ENCODE data around the gene CHST3.

The CHST3 gene

DNA sequence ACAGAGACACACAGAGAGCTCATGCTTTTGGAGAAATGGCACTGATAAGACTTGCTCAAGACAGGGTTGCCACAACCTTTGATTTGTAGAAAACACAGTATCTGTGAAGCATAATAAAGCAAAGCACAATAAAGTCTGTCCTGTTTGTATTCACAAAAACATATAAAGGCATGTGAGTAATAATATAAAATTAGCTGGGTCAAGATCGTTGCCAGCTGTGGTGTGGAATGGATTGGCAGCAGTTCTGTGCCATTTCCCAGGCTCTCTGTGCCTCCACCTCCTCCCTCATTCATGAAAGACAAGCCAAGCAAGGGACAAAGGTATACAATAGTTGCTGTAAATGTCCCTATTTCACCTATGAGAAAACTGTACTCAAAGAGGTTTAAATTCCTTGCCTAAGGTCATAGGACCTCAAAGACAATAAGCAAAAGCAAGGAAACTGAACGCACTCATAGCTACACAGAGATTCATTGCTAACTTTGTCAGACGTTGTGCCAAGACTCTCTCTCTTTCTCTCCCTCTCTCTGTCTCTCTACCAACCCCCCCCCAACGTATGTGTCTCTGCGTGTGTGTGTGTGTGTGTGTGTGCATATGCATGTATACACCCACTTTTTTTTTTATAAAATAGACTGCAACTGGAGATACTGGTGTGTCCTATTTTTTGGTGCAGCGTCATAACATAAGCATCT, 31.8 kb downstream of the CHST3 start:
- no peak for DNase-seq

DNA sequence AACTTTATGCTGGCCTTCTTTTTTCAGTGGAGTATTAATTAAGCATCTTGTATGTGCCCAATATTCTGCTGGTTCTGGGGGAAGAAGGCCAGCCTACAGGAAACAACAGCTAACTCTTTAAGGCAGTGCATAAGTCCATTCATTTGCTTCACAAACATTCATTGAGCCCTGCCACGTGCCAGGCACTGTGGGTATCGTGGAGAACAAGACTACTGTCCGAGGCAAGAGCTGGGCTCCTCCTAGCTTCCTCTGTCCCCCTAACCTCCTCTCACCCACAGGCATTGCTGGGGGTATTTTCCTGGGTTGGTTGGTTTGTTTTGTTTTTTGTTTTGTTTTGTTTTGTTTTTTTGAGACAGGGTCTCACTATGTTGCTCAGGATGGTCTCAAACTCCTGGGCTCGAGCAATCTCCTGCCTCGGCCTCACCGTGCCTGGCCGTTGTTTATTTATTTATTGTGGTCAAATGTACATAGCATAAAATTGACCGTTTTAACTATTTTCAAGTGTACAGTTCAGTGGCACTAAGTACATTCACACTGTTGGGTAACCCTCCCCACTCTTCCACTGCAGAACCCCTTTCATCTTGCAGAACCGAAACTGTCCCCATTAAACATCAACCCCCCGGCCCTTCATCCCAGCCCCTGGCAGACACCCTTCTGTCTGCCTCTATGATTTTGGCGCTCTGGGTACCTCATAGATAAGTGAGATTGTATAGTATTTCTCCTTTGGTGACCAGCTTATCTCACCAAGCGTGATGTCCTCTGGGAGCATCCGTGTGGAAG, 32.6 kb downstream of the CHST3 start:
- DNase-seq = no peak

DNA sequence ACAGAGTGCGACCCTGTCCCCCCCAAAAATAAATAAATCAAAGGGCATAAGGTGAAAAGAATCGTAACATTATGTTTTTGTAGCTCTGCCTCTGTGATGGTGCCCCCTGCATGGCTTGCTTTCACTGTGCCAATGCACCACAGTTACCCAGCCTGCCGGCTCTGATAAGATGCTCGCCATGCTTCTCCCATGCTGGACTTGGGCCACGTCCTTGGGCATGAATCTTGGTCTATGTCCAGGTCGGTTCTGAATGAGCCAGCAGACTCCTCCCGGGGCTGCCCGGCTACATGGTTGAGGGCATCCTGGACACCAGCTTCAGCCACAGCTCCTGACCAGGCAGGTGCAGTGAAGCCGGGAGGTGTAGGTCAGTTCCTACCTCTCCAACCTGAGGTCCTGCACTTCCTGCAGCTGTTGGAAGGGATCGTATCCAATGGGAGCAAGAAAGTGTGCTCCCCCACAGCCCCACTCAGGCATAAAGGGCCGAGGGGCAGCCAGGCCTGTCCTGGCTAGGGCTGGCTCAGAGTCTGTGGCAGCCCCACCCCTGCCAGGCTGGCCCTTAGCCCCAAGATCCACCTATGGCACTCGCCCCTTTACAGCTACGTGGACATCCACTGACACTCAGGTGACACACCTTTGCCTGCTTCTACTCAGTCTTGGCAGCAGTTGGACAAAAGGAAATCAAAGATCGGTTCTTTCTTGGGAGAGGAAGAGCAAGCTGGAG, 34.1 kb downstream of the CHST3 start:
- DNase-seq = no peak

DNA sequence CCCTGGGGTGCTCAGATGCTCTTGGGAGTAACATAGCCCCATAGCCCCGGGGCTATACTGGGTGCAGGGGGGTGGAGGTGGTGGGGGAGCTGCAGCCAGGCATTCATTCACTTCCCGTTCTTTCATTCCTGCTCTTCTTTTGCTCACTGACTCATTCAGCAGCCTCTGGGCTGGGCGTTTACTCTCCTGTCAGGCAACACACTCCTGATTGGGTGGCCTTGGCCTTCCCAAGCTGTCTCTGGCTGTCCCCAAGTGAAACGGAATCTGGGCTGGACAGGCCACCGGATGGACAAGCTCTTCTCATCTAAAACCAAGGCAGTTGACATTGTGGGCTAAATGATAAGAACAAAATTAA, 34.6 kb downstream of the CHST3 start:
- DNase-seq = no peak

DNA sequence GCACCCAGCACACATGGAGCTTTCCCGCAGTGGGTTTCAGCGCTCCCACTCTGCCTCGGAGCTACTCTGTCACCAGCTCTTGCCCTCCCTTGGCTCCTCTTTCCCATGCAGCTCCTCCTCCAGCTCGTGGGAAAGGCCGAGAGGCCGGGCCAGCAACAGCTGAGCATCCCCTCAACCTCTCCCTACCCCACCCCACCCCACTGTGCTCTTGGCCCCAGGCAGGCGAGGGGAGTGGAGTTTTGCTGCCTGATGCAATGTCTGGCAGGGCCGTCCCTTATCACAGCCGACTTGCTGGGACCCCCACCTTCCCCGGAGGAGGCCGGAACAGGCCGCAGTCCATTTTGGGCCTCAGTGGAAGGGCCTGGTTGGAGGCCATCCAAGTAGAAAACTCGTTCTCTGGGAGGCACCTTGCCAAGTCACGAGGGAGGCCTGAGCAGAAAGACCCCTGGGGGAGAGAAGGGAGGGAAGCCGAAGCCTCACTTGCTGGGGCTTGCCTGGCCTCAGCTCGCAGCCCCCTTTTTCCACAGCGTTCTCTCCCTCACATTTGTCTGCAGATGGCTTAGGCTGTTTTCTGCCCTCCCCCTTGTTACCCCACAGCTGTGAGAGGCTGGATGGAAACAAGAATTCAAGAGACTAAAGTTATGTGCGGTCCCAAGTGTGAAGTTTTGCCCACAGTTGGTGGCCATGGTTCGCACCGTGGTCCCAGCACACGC, 35.3 kb downstream of the CHST3 start:
- no peak for DNase-seq

DNA sequence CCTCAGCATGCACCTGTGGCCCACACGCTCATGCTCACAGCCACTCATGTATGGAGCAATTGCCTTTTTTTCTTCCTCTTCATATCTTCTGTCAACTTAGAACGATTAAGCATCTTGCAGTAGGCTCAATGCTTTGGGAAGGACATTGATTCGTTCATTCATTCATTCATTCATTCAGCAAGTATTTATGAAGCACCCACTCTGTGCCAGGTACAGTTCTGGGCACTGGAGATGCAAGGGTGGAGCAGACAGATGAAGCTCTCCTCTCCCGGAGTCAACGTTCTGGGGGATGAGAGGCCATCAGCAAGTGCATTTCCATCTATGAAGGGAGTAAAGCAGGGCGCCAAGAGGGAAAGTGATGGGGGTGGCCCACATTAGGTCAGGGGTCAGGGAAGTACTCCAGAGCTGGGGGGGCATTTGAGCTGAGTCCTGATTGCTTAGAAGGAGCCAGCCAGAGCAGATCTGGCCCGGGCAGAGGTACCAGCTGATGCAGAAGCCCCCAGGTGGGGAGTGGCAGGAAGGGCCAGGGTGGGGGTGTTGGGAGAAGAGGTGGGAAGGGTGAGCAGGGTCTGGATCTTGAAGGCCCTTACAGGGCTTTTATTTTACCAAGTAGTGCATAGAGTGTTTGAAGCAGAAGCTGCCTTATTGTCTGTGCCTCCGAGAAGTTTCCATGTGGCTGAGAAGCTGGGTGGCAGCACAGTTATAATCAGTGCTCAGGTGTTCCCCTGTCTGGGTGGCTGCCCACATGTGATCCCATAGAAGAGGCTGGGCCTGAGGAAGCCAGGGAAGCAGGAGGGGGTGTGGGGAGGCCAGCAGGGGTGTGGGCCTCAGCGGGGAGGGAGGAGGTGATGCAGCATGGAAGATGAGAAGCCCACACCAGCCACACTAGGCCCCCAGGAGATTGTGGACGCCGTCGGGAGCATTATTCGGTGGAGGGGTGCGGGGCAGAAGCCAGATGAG, 36.2 kb downstream of the CHST3 start:
- DNase-seq = no peak

DNA sequence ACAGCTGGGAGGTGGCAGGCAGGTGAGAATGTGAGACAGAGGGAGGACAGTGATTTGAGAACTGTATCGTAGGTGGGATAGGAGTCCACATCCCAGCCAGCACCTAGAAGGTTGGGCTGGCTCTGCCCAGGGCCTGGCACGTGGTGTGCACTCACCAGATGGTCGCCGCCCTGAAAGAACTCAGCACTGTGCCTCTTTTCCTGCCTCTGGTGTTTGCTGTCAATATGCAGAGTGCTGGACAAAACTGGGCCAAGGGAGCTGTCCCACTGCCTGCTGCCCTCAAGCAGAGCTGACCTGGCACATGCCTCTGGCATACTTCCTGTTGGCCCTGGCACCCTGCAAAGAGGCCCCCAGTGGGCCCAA, 36.8 kb downstream of the CHST3 start:
- no peak for DNase-seq

DNA sequence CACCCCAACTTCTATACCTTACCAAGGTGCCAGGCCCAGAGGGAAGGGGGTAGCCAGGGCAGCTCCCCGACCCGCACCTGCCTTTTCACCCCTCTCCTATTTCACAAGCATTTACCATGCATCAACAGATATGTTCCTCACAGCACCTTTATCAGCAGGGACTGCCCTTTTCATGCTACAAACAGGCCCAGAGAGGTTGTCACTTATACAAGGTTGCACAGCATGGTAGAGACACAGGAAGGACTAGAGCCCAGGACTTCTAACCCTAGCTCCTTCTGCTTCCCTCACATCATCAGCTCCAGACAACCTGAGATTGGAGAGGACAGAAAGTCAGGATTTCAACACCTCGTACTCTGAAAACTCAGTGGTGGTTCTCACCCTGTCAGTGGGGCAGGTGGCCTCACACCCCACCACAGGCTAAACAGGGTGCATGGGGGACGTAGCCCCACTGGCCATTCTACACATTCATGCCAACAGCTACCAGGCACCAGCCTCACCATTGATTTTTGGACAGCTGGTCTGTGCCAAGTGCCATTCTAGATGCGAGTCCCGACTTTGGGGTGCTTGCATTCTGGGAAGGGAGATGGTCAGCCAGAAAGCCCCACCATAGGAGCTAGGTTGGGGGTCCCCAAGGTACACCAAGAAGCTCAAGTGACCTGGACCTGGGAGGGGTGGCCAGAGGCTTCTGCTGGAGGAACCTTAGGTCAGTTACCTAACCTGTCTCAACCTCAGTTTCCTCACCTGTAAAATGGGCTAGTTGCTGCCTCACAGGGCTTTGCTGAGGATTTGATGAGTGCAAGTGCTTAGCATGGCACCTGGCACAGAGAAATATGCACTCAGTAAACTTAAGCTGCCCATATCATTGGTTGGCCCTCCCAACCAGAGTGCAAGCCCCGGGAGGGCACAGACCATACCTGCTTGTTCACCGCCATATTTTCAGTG, 38.4 kb downstream of the CHST3 start:
- no peak for DNase-seq

DNA sequence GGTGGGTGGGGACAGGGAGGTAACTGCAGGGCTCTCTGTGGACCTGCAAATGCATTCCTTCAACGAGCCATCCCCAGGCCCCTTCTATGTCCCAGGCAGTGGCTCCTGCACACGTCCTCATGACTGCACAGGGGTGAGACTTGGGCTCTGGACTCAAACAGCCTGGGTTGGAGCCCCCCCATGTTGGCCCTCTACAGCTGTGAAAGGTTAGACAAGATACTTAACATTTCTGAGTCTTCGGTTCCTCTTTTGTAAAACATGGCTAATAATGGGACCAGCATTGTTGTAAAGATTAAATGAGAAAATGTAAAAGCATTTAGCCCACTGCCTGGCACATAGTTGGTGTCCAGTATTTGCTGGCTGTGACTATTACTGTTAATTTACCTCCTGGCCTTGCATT, 41.8 kb downstream of the CHST3 start:
- DNase-seq = no peak

DNA sequence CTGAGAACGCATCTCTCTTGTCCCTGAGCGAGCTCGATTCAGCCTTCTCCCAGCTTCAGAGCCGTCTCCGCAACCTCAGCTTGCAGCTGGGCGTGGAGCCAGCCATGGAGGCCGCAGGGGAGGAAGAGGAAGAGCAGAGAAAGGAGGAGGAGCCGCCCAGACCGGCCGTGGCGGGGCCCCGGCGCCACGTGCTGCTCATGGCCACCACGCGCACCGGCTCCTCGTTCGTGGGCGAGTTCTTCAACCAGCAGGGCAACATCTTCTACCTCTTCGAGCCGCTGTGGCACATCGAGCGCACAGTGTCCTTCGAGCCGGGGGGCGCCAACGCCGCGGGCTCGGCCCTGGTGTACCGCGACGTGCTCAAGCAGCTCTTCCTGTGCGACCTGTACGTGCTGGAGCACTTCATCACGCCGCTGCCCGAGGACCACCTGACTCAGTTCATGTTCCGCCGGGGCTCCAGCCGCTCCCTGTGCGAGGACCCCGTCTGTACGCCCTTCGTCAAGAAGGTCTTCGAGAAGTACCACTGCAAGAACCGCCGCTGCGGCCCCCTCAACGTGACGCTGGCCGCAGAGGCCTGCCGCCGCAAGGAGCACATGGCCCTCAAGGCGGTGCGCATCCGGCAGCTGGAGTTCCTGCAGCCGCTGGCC, 43.2 kb downstream of the CHST3 start:
- DNase-seq = no peak

DNA sequence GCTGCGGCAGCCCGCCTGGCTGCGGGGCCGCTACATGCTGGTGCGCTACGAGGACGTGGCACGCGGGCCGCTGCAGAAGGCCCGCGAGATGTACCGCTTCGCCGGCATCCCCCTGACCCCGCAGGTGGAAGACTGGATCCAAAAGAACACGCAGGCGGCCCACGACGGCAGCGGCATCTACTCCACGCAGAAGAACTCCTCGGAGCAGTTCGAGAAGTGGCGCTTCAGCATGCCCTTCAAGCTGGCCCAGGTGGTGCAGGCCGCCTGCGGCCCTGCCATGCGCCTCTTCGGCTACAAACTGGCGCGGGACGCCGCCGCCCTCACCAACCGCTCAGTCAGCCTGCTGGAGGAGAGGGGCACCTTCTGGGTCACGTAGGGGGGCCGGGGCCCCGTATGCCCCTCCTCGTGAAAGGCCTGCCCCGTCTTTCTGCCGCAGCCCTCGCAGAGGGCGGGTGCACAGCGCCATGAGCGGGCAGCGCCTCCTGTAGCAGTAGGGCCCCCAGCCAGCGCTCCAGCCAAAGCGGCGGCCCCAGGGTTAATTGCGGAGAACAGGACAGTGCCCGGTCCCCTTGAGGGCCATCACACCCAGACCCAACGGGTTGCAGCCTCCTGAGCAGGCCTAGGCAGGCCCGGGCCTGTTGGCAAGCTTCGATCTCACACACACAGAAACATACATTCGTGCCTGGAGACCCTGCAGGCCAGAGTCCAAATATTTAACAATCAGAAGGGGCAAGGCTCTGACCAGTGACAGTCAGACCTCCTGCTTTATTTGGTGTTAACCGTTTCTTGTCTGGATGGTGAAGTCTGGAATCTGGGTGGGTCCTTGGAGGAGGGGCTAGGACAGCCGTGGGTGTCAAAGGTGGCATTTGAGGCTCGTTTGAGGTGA, 44.1 kb downstream of the CHST3 start:
- DNase-seq = no peak

DNA sequence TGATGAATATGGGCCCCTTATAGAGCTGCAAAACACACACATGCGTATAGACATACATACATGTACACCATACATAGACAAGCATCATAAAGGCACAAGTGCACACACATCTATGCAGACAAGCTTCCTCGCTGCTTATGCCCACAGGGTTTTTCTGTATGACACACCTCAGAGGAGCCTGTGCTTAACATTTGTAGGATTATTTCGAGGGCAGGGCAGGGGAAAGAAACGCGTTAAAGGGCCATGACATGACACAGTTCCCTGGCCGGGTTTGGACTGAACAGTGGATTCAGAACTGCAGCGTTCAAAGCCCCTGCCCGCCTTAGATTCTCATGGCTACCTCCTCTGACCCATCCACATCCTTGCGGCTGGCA, 44.8 kb downstream of the CHST3 start:
- no peak for DNase-seq

DNA sequence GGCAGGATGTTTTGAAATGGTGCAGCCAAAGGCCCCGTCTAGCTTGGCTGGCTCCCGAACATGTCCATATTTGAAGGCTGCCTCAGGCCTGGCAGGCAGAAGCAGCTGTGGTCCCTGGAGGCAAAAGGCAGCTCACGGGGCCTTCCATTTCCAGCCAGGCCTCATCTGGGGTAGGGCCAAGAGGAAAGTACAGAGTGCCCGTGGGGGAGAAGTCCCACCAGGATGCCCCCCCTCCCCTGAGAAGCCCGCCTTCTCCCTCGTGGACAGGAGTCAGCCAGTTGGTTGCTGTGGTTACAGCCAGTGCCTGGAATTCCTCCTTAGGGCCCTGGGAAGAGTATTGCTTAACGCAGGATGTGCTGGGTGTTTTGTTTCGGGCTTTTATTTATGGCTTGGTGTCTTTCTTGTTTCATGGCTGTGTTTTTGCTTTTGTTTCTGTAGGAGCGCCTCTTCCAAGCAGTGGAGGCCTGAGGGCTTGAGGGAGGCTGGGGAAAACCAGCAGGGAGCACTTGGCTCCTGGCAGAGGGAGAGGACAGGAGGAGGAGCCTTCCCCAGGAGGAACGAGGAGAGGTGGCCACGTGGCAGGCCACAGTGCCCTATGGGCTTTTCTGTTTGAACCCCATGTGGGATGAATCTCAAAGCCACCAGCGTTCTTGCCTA, 45.4 kb downstream of the CHST3 start:
- DNase-seq = no peak

DNA sequence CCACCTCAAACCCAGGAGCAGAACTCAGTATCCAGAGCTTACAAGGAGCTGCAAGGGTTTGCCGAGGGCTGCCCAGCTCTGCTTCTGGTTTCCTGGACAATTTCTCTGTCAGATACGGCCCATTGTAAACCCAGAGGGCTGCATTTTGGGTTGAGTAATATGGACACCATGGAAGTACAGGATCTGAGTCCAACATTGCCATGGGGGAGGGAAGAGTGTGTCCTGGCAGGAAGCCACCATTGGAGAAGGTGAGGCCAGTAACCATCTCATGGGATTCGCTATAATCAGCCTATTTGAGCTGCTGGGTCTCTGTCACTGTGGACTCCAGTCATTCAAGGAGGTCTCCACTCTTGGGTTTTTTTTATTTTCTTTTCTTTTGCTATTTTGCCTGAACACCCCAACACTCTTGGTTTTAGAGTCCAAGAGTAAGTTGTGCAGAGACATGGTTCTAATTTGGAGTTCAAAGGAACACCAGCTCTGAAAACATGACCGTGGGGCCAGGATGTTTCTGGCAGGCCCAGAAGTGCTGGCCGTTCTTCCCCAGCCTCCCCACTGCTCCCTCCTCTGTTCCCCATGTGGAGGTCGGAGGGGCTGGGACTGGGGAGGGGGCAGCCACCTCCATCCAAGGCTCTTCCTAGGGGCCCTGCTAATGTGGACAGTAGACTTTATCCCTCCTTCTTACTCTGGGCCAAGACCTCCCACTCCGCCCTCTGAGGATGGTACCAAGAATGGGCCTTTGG, 46.2 kb downstream of the CHST3 start:
- no peak for DNase-seq

DNA sequence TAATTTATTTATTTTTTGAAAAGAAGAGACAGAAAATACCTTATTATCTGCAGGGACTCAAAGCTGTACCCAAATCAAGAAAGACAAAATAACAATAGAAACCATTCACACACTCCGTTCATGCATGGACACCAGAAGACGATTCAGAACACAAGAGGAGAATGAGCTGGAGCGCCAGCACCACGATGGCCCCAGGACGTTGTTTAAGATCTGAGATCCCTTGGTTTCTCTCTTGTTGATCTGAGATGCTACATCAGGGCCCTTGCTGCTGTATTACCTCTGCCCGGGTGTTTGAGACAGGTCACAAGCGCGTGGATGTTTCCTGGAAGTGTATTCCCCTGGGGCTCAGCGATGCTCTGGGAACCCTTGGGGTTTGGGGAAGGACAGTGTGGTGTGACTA, 46.8 kb downstream of the CHST3 start:
- no peak for DNase-seq

DNA sequence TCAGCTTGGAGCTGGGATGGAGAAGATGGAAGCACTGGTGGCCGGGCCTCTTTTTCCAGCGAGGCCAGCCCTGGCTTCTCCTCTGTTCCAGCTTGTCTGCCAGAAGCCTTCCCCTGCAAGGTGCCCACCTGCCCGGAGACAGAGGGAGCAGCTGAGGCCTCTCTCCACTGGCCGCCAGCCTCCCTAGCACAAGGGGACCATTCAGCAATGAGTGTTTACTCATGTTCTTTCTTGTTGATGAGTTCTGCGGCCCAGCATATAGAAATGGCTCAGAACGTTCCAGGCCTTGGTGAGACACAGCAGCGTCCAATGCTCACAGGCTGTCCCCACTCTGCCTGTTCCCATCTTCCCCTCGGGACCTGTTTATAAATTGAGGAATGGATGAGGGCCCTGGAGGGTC, 47.3 kb downstream of the CHST3 start:
- no peak for DNase-seq

DNA sequence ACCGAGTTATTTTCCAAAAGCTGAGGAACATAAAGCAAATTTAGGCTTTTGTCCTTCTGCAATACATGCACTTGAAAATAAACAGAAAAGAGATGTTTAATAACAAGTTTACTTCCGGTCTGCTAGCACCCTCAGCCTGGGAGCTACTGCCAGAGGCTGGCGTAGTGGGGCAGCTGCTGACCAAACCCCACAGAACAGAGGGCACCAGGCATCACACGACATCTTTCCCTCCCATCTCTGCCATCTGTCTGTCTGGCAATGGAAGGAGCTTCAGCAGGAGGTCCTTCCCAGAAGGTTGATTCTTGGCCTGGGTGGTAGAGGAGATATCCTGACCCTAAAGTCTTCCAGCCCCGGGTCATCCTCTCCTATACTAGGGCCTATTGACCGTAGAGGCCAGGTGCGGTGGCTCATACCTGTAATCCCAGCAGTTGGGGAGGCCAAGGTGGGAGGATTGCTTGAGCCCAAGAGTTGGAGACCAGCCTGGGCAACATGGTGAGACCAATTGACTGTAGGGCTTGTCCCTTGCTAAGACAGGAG, 47.8 kb downstream of the CHST3 start:
- no peak for DNase-seq

DNA sequence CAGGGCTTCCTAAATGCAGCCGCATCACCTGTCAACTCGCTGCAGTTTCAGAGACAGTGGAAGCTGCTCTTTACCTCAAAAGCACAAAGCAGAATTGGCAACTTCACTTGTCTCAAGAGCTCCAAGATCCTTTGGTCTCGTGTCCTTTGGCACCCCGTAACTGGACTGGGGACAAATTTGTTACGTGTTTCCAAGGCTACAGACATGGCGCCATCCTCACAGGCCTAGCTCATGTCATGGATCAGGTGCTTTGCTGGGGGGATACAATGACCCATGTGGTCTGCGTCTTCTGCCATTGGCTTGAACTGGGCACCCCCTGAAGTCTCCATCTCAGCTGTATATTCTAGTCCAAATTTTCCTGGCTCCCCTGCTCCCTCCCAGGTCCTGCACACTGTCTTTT, 48.6 kb downstream of the CHST3 start:
- DNase-seq = no peak

Measured in stimulated activated CD4-positive, alpha-beta T cell treated with anti-CD3 and anti-CD28 coated beads, Interleukin-12 subunit alpha, Interleukin-12 subunit beta, amount 100 ng/mL, for 4 hours (primary cell).